ENCODE measurements around the gene NCAM2.
A peak's percentile ranks its signal among the peaks of the same experiment; 100 is the strongest.

Gene NCAM2

DNA sequence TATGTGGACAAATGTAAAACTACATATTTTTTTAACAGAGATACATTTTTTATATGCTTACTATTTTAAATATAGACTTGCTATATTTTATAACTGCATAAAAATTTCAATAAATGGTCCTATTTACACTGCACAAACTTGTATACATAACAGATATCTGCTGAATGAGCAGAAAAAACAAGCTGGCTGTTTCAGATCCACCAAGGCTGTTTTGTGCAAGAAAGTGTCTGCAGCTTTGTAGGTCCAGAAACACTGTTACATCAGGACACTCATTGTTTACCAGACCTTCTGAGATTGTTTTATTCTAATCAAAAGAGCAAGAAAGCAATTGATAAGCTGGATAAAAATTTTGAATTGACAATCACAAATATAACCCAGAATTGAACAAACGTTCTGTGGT is 99.3 kb downstream of the NCAM2 start:
- Histone ChIP-seq H3K79me2 (ENCODE audit: insufficient read depth, low read length) (no peaks in the 10 kb centered on the region), H3K36me3 (ENCODE audit: insufficient read depth, low read length) (no peaks in the 10 kb centered on the region), H3F3A (ENCODE audit: low read depth) (no peaks in the 10 kb centered on the region), H3K4me3 (ENCODE audit: low read length, poor library complexity, severe bottlenecking) (no peak overlapping the region), H3K4me1 (ENCODE audit: insufficient read depth, low read length, poor library complexity, severe bottlenecking) (no peaks in the 10 kb centered on the region), H3K9ac (ENCODE audit: low read depth, low read length, poor library complexity, severe bottlenecking) (no peak overlapping the region), H2AFZ (ENCODE audit: low read length) (no peak overlapping the region), H3K9me2 (replicated peaks; ENCODE audit: low read depth, low read length) (no peaks in the 10 kb centered on the region), H4K20me1 (ENCODE audit: insufficient read depth, low read length, poor library complexity, severe bottlenecking) (no peaks in the 10 kb centered on the region), H3K27me3 (ENCODE audit: insufficient read depth, low read length, poor library complexity, severe bottlenecking) (no peaks in the 10 kb centered on the region), H3K9me3 (ENCODE audit: insufficient read depth, low read depth, low read length) (no peaks in the 10 kb centered on the region), H3K4me2 (ENCODE audit: low read depth, low read length, poor library complexity, severe bottlenecking) (no peak overlapping the region)
- TF ChIP-seq, protein P1, sequence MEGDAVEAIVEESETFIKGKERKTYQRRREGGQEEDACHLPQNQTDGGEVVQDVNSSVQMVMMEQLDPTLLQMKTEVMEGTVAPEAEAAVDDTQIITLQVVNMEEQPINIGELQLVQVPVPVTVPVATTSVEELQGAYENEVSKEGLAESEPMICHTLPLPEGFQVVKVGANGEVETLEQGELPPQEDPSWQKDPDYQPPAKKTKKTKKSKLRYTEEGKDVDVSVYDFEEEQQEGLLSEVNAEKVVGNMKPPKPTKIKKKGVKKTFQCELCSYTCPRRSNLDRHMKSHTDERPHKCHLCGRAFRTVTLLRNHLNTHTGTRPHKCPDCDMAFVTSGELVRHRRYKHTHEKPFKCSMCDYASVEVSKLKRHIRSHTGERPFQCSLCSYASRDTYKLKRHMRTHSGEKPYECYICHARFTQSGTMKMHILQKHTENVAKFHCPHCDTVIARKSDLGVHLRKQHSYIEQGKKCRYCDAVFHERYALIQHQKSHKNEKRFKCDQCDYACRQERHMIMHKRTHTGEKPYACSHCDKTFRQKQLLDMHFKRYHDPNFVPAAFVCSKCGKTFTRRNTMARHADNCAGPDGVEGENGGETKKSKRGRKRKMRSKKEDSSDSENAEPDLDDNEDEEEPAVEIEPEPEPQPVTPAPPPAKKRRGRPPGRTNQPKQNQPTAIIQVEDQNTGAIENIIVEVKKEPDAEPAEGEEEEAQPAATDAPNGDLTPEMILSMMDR (conservative IDR thresholded peaks at IDR 0.05; ENCODE audit: low read length), result no peak
- TF ChIP-seq EZH2phosphoT487 (IDR thresholded peaks at IDR 0.05; ENCODE audit: borderline replicate concordance), result no peak

DNA sequence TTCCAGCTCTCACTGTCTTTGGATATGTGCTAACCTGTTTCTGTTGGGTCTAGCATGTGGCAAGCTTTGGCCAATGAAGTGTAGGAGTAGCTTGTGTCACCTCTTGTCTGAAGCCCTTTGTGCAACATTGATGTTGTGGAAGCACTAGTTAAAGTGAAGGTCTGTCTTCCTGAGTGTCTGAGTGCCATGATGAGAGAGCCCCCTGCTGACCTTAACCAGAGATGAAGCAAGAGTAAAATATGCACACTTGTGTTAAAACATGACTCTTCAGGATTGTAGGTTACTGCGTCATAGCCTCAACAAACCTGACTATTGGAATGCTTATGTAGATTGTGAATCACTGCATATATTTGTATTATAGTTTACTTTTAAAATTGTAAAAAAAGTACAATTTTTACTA is 103.7 kb downstream of the NCAM2 start:
- no peak overlapping the region for H3K9ac ChIP-seq (ENCODE audit: low read depth, low read length, poor library complexity, severe bottlenecking)
- H3K36me3 ChIP-seq (ENCODE audit: insufficient read depth, low read length), result no peaks in the 10 kb centered on the region
- H4K20me1 ChIP-seq (ENCODE audit: insufficient read depth, low read length, poor library complexity, severe bottlenecking), result no peaks in the 10 kb centered on the region
- no peaks in the 10 kb centered on the region for H3K4me1 ChIP-seq (ENCODE audit: insufficient read depth, low read length, poor library complexity, severe bottlenecking)
- no peaks in the 10 kb centered on the region for H3K9me3 ChIP-seq (ENCODE audit: insufficient read depth, low read depth, low read length)
- H3K27me3 ChIP-seq (ENCODE audit: insufficient read depth, low read length, poor library complexity, severe bottlenecking), result no peaks in the 10 kb centered on the region
- TF ChIP-seq EZH2phosphoT487 (IDR thresholded peaks at IDR 0.05; ENCODE audit: borderline replicate concordance), result no peak
- TF ChIP-seq, protein P1 (conservative IDR thresholded peaks at IDR 0.05; ENCODE audit: low read length), result peak; percentile 37
- H2AFZ ChIP-seq (ENCODE audit: low read length), result no peak overlapping the region
- H3F3A ChIP-seq (ENCODE audit: low read depth), result no peaks in the 10 kb centered on the region
- no peaks in the 10 kb centered on the region for H3K9me2 ChIP-seq (replicated peaks; ENCODE audit: low read depth, low read length)
- no peak overlapping the region for H3K4me2 ChIP-seq (ENCODE audit: low read depth, low read length, poor library complexity, severe bottlenecking)
- no peak overlapping the region for H3K4me3 ChIP-seq (ENCODE audit: low read length, poor library complexity, severe bottlenecking)
- no peaks in the 10 kb centered on the region for H3K79me2 ChIP-seq (ENCODE audit: insufficient read depth, low read length)

DNA sequence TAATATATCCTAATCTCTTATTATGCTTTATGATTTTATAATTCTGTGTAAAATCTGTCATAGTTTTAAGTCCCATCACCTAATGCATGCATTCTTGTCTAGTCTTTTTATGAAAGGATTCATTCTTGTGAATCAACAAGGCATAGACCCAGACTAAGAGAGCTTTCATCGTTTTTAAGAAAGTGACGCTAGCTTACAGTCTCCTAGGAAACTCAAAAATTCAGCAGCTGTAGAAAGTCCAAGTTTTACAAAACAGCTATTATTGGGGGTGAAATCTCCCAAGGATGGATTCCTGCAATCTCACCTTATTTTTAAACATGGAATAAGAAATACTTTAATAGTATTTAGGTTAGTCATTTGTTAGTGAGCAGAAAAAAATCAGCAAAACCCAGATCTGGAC is 104.7 kb downstream of the NCAM2 start:
- TF ChIP-seq EZH2phosphoT487 (IDR thresholded peaks at IDR 0.05; ENCODE audit: borderline replicate concordance), result no peak
- TF ChIP-seq, protein P1 (conservative IDR thresholded peaks at IDR 0.05; ENCODE audit: low read length), result no peak
- Histone ChIP-seq H3K27me3 (ENCODE audit: insufficient read depth, low read length, poor library complexity, severe bottlenecking) (no peaks in the 10 kb centered on the region), H4K20me1 (ENCODE audit: insufficient read depth, low read length, poor library complexity, severe bottlenecking) (no peaks in the 10 kb centered on the region), H3K9me3 (ENCODE audit: insufficient read depth, low read depth, low read length) (no peaks in the 10 kb centered on the region), H3K36me3 (ENCODE audit: insufficient read depth, low read length) (no peaks in the 10 kb centered on the region), H3K4me2 (ENCODE audit: low read depth, low read length, poor library complexity, severe bottlenecking) (no peak overlapping the region), H3K79me2 (ENCODE audit: insufficient read depth, low read length) (no peaks in the 10 kb centered on the region), H3K4me3 (ENCODE audit: low read length, poor library complexity, severe bottlenecking) (no peak overlapping the region), H3K4me1 (ENCODE audit: insufficient read depth, low read length, poor library complexity, severe bottlenecking) (no peaks in the 10 kb centered on the region), H2AFZ (ENCODE audit: low read length) (no peak overlapping the region), H3F3A (ENCODE audit: low read depth) (no peaks in the 10 kb centered on the region), H3K9ac (ENCODE audit: low read depth, low read length, poor library complexity, severe bottlenecking) (no peak overlapping the region), H3K9me2 (replicated peaks; ENCODE audit: low read depth, low read length) (no peaks in the 10 kb centered on the region)

All from Loucy (cell line).